Naive thymus-derived CD8-positive, alpha-beta T cell (primary cell): ENCODE results near the gene ARPP19. TPM values are rescaled to one million over a fixed set of nuclear protein-coding genes. Genes with fewer than 3 reads are reported as not detected.

ENCODE experiments used
- ATAC-seq, 2 donors: fragments of 150-1000 bp; cut with Tn5 transposase in 1 of 2; sonication (Bioruptor Pico), chemical (Tn5 transposase) in 1 of 2; 1 replicate in 1 of 2; 2 replicates in 1 of 2; pipeline ENCODE4 v1.10.0; 2021; ENCODE audit warnings: mild to moderate bottlenecking in 2 of 2, moderate library complexity in 2 of 2
- POLR2A ChIA-PET: fragments of 350-600 bp; sonication (Branson Sonifier 250); formaldehyde crosslinking; loops from one replicate; lab custom pipeline; 2021; ENCODE audit warnings: antibody characterized with exemption; lab: Charles Lee
- DNase-seq, 10 donors: peaks; one replicate each; pipeline versions ENCODE4 v3.0.0 to v3.0.0-alpha.2; 2020 to 2022
- H3K27ac Mint-ChIP-seq, 10 donors: one replicate each; pipeline ENCODE4 v1.8.0; 2020 to 2022; ENCODE audit warnings: mild to moderate bottlenecking in 10 of 10, mixed read lengths in 10 of 10, moderate library complexity in 4 of 10, inconsistent platforms in 1 of 10
- H3K27me3 Mint-ChIP-seq, 5 donors: one replicate each; pipeline ENCODE4 v1.8.0; 2021 to 2022; ENCODE audit warnings: mixed read lengths in 5 of 5
- H3K36me3 Mint-ChIP-seq, 3 donors: one replicate each; pipeline ENCODE4 v1.8.0; 2020 to 2022; ENCODE audit warnings: mixed read lengths in 3 of 3, mild to moderate bottlenecking in 2 of 3, inconsistent platforms in 1 of 3
- H3K4me1 Mint-ChIP-seq, 4 donors: one replicate each; pipeline ENCODE4 v1.8.0; 2021 to 2022; ENCODE audit warnings: mixed read lengths in 4 of 4
- H3K4me3 Mint-ChIP-seq, 10 donors: one replicate each; pipeline ENCODE4 v1.8.0; 2020 to 2022; ENCODE audit warnings: mild to moderate bottlenecking in 10 of 10, mixed read lengths in 10 of 10, moderate library complexity in 6 of 10, inconsistent platforms in 1 of 10
- H3K9me3 Mint-ChIP-seq, 9 donors: one replicate each; pipeline ENCODE4 v1.8.0; 2020 to 2022; ENCODE audit warnings: mixed read lengths in 9 of 9, mild to moderate bottlenecking in 3 of 9, inconsistent platforms in 1 of 9, moderate library complexity in 1 of 9
- polyA plus RNA-seq, 3 donors: library from polyadenylated mRNA; unstranded; fragments of 300-500 nt; fragmentation: Illumina TruSeq; gene quantifications; one replicate each; pipeline ENCODE4 v1.2.3, GENCODE V29; 2021
- total RNA-seq, 8 experiments: library from RNA in 2 of 8; stranded (reverse) in 2 of 8; gene quantifications; one replicate each; pipeline ENCODE4 v1.2.3 and lab custom pipeline; 2021 to 2026

Gene ARPP19
- total and polyA plus RNA-seq, 5 experiments from 2014 or later: 42.0 to 134 (median 55.8) TPM

DNA sequence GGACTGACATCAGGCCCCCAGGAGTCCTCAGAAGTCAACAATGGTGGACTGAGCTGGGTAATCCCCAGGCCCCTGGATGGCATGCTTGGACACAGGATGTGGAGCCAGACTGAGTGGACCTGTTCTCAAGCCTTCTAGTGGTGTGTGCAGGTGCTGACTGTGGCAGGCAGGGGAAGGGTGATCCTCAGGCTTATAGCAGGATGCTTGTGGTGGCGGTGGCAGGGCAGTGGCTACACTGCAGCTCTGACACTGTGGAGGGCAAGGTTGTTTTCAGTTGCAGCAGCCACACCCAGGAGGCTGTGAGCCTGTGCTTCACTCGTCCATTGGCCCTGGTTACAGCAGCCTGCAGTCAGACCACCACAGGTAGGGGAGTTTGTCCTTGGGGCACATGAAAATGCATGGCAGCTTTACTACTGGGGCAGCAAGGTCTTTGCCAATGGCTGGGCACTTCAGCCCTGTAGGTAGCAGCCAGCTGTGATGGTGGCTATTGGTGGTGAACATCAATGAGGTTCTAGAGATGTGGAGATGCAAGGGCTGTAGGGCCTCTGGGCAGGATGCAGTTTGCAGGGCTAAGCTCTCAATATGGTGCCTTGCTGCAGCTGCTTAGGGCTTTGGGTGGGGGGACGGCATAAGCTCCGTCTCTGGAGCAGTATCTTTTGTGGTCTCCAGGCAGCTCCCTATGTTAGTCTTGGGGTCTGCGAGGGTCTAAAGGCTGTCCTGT is 22.6 kb downstream of the ARPP19 start:
- ATAC-seq: peak in 1 of 2 donors; percentile 30
- peaks cover 0 to 21% (median 7%) of the 10 kb centered on the region in 9 donors for H3K9me3 Mint-ChIP-seq
- no peak overlapping the region for H3K4me3 Mint-ChIP-seq
- no peak for DNase-seq
- peak overlapping the region in 3 of 10 donors; percentile 3 to 82 (median 5) for H3K27ac Mint-ChIP-seq
- H3K27me3 Mint-ChIP-seq: peaks cover 0 to 2% (median 0%) of the 10 kb centered on the region in 5 donors
- peaks cover 0 to 6% (median under 1%) of the 10 kb centered on the region in 4 donors for H3K4me1 Mint-ChIP-seq
- POLR2A ChIA-PET: no interaction called here
- peaks cover 0 to 52% (median 25%) of the 10 kb centered on the region in 3 donors for H3K36me3 Mint-ChIP-seq

GRCh38 chr15:52540374-52541012 is 28.3 kb downstream of the ARPP19 start:
- Mint-ChIP-seq H3K27me3 (peaks cover 0 to 4% (median 2%) of the 10 kb centered on the region in 5 donors), H3K4me3 (no peak overlapping the region), H3K27ac (no peak overlapping the region), H3K4me1 (peaks cover 0 to 1% (median 0%) of the 10 kb centered on the region in 4 donors), H3K36me3 (peaks cover 0 to 5% (median under 1%) of the 10 kb centered on the region in 3 donors), H3K9me3 (peaks cover 0 to 18% (median 3%) of the 10 kb centered on the region in 9 donors)
- ATAC-seq (no peak), DNase-seq (no peak)
- POLR2A ChIA-PET: interaction anchor here (0.6 to 0.9 kb wide), 2 partner anchors 9 to 58 kb away, joined by 3 to 4 read pairs; no protein-coding TSS in a partner anchor

GRCh38 chr15:52537459-52537858 is 31.4 kb downstream of the ARPP19 start:
- DNase-seq (no peak), ATAC-seq (no peak)
- POLR2A ChIA-PET: no interaction called here
- Mint-ChIP-seq H3K9me3 (peaks cover 0 to 7% (median 0%) of the 10 kb centered on the region in 9 donors), H3K4me3 (no peak overlapping the region), H3K4me1 (no peaks in the 10 kb centered on the region), H3K27ac (no peak overlapping the region), H3K36me3 (no peaks in the 10 kb centered on the region), H3K27me3 (peaks cover 4 to 12% (median 5%) of the 10 kb centered on the region in 5 donors)

DNA sequence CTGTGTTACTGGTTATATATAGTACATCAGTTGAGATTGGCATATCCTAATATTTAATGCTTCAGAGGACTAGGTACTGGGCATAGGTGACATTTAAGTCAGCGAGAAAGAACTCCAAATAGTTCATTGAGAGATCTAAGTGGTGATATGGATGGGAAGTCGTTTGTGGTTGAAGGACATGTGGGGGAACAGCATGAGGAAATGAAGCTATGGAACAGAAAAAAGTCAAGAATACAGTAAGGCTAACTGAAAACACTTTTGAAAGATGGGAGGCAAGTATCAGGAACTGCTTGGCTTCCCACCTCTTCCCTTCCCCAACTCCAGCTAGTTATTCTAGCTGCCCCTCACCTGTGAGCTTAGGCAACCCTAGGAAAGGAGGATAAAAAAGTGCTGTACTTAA is 36.4 kb downstream of the ARPP19 start:
- Mint-ChIP-seq H3K4me1 (peaks cover 12 to 16% (median 15%) of the 10 kb centered on the region in 4 donors), H3K9me3 (no peaks in the 10 kb centered on the region), H3K36me3 (no peaks in the 10 kb centered on the region), H3K4me3 (no peak overlapping the region), H3K27me3 (peaks cover 4 to 12% (median 5%) of the 10 kb centered on the region in 5 donors), H3K27ac (no peak overlapping the region)
- DNase-seq (no peak), ATAC-seq (no peak)
- POLR2A ChIA-PET: no interaction called here

DNA sequence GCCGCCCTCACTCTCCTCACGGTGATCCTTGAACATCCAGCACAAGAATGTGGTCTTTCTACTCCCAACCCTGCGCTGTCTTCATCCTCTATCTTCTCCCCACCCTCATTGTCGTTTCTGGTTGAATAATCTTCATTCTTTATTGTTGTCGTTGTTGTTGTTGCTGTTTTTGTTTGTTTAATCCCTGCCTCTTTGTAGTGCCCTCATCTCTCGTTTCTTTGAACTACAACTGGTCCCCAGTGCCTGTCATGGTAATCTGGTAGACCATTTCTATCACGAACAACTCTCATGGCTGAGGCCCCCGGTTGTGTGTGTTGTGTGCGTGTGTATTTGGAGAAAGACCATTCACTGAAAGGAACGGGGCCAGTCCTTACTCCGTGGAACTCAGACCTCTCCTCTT is 38.9 kb downstream of the ARPP19 start:
- POLR2A ChIA-PET: interaction anchor here (1.5 to 1.6 kb wide), 2 partner anchors 9 to 39 kb away, joined by 3 to 8 read pairs; partner anchors contain the start of gene ARPP19
- peaks cover 0 to 8% (median 3%) of the 10 kb centered on the region in 5 donors for H3K27me3 Mint-ChIP-seq
- no peak for DNase-seq
- ATAC-seq: no peak
- peaks cover 17 to 31% (median 23%) of the 10 kb centered on the region in 4 donors for H3K4me1 Mint-ChIP-seq
- no peaks in the 10 kb centered on the region for H3K36me3 Mint-ChIP-seq
- no peaks in the 10 kb centered on the region for H3K9me3 Mint-ChIP-seq
- H3K27ac Mint-ChIP-seq: peak overlapping the region; percentile 28 to 92 (median 86)
- H3K4me3 Mint-ChIP-seq: peak overlapping the region; percentile 67 to 86 (median 81)

DNA sequence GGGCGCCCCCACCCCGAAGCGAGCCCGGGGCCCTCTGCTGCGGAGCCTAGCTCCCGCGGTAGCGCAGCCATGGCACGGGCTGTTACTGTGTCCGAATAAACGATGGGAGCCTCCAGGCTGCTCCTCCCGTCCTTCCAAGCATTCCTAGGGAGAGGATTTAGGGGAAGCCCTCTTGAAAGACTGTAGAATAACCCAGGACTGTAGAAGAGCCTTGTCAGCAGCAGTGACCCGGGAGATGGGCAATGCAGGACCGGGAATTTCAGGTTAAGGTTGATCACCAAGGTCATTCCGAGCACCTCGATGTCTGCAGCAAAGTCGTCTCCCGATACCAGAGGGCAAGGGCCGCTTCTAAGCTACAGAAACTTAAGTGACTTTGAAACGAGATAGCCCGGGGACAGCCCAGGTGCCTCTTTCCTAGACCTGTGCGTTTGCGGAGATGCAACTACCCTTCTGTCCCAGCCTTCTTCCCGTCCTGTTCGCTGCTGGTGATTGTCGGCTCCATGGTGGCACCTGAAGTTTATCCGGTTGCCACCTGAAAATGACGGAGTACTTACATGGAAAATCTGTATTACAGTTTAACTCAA is 39.4 kb downstream of the ARPP19 start:
- POLR2A ChIA-PET: interaction anchor here (0.6 to 1.6 kb wide), 4 partner anchors 10 to 47 kb away, joined by 3 to 8 read pairs (median 3); partner anchors contain the start of gene ARPP19
- ATAC-seq (peak; percentile 8), DNase-seq (peak in 4 of 10 donors; percentile 1 to 22 (median 6))
- Mint-ChIP-seq H3K4me1 (peaks cover 17 to 31% (median 23%) of the 10 kb centered on the region in 4 donors), H3K36me3 (no peaks in the 10 kb centered on the region), H3K4me3 (peak overlapping the region; percentile 67 to 86 (median 81)), H3K27me3 (peaks cover 0 to 3% (median under 1%) of the 10 kb centered on the region in 5 donors), H3K9me3 (no peaks in the 10 kb centered on the region), H3K27ac (peak overlapping the region; percentile 28 to 92 (median 86))

GRCh38 chr15:52528564-52529340 is 40.1 kb downstream of the ARPP19 start, which contains the start of gene MYO5A:
TSS of gene MYO5A (minus strand) at chr15:52528880. CDS start at chr15:52528806, 74 bp downstream.
- peak; percentile 68 to 89 (median 77) for DNase-seq
- Mint-ChIP-seq H3K36me3 (no peaks in the 10 kb centered on the region), H3K27ac (peak within 1 kb of the TSS; percentile 81 to 97 (median 92)), H3K4me3 (peak within 1 kb of the TSS; percentile 74 to 98 (median 94)), H3K27me3 (no peaks in the 10 kb centered on the region), H3K4me1 (peaks cover 18 to 31% (median 23%) of the 10 kb centered on the region in 4 donors), H3K9me3 (no peaks in the 10 kb centered on the region)
- peak; percentile 85 to 87 for ATAC-seq
- POLR2A ChIA-PET: interaction anchor here (0.6 to 1.6 kb wide), 7 partner anchors 10 to 140 kb away, joined by 3 to 8 read pairs (median 3); partner anchors contain the start of gene ARPP19

GRCh38 chr15:52527911-52528563 is 40.8 kb downstream of the ARPP19 start:
- peak overlapping the region; percentile 74 to 97 (median 90) for H3K27ac Mint-ChIP-seq
- H3K9me3 Mint-ChIP-seq: no peaks in the 10 kb centered on the region
- H3K4me1 Mint-ChIP-seq: peaks cover 23 to 31% (median 29%) of the 10 kb centered on the region in 4 donors
- no peaks in the 10 kb centered on the region for H3K36me3 Mint-ChIP-seq
- H3K4me3 Mint-ChIP-seq: peak overlapping the region; percentile 74 to 98 (median 94)
- no peaks in the 10 kb centered on the region for H3K27me3 Mint-ChIP-seq
- DNase-seq (peak in 9 of 10 donors; percentile 6 to 63 (median 28)), ATAC-seq (peak; percentile 5 to 6)
- POLR2A ChIA-PET: interaction anchor here (0.7 to 1.6 kb wide), 4 partner anchors 21 to 139 kb away, joined by 3 to 4 read pairs (median 4); no protein-coding TSS in a partner anchor

GRCh38 chr15:52527196-52527910 is 41.5 kb downstream of the ARPP19 start:
- Mint-ChIP-seq H3K9me3 (no peaks in the 10 kb centered on the region), H3K27ac (peak overlapping the region in 7 of 10 donors; percentile 74 to 95 (median 88)), H3K36me3 (no peaks in the 10 kb centered on the region), H3K4me3 (peak overlapping the region; percentile 74 to 98 (median 94)), H3K27me3 (no peaks in the 10 kb centered on the region), H3K4me1 (peaks cover 23 to 31% (median 29%) of the 10 kb centered on the region in 4 donors)
- POLR2A ChIA-PET: interaction anchor here (0.9 to 1.6 kb wide), 2 partner anchors 21 to 34 kb away, joined by 3 to 4 read pairs; no protein-coding TSS in a partner anchor
- no peak for ATAC-seq
- DNase-seq: no peak

GRCh38 chr15:52524223-52525136 is 44.4 kb downstream of the ARPP19 start:
- Mint-ChIP-seq H3K27ac (no peak overlapping the region), H3K36me3 (no peaks in the 10 kb centered on the region), H3K9me3 (no peaks in the 10 kb centered on the region), H3K27me3 (no peaks in the 10 kb centered on the region), H3K4me3 (no peak overlapping the region), H3K4me1 (peaks cover 21 to 46% (median 36%) of the 10 kb centered on the region in 4 donors)
- POLR2A ChIA-PET: interaction anchor here (0.6 to 1.0 kb wide), 3 partner anchors 36 to 268 kb away, joined by 3 to 4 read pairs (median 3); no protein-coding TSS in a partner anchor
- ATAC-seq (no peak), DNase-seq (no peak)
